ENCODE data around the gene PXMP2.

PXMP2 gene

DNA sequence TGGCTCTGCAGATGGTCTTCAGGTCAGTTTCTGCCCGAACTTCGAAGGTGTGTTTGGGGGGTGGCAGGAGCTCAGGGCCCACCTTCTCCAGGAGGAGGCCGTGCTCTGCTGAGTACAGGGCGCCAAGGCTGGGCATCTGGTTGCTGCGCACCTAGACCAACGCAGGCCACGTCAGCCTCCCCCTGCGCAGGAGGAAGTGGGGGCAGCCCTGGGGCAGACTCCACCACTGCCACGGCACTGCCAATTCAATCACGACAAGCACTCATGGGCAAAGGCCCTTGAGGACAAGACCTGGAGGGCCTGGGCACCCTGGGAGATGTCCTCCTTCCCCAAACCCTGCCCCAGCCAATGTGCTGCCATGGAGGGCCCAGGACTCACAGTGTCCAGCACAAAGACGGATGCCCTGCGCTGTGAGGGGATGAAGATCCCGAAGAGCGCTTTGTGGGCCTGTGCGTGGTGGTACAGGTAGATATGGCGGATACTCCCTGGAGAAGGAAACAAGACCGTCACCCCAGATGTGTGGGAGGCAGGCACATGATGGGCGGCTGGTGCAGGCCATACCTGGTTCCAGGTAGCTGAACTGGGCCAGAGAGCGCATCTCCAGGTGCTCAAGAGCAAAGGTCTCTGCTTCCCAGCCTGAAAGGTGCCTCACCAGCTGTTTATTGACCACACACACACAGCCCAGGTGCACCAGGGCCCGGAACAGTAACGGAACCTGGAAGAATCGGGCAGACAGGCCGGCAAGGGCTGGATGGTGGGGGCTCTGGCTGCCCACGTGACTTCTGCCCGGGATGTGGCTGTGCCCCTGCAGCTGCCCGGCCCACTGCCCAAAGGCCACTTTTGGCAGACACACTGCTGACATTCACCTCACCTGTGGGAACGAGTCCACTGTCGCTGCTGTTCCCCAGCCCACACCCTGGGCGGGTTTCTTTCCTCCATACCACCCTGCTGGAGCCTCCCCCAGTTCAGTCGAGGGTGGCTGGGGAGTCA is 44.2 kb upstream of the PXMP2 start:
- H4K20me1 ChIP-seq (ENCODE audit: insufficient read depth, low read length), result no peaks in the 10 kb centered on the region
- TF ChIP-seq, protein P1, sequence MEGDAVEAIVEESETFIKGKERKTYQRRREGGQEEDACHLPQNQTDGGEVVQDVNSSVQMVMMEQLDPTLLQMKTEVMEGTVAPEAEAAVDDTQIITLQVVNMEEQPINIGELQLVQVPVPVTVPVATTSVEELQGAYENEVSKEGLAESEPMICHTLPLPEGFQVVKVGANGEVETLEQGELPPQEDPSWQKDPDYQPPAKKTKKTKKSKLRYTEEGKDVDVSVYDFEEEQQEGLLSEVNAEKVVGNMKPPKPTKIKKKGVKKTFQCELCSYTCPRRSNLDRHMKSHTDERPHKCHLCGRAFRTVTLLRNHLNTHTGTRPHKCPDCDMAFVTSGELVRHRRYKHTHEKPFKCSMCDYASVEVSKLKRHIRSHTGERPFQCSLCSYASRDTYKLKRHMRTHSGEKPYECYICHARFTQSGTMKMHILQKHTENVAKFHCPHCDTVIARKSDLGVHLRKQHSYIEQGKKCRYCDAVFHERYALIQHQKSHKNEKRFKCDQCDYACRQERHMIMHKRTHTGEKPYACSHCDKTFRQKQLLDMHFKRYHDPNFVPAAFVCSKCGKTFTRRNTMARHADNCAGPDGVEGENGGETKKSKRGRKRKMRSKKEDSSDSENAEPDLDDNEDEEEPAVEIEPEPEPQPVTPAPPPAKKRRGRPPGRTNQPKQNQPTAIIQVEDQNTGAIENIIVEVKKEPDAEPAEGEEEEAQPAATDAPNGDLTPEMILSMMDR (IDR thresholded peaks at IDR 0.05; ENCODE audit: low read length), result no peak
- no peak for TF ChIP-seq EZH2 (IDR thresholded peaks at IDR 0.05; ENCODE audit: borderline replicate concordance, low read length)

DNA sequence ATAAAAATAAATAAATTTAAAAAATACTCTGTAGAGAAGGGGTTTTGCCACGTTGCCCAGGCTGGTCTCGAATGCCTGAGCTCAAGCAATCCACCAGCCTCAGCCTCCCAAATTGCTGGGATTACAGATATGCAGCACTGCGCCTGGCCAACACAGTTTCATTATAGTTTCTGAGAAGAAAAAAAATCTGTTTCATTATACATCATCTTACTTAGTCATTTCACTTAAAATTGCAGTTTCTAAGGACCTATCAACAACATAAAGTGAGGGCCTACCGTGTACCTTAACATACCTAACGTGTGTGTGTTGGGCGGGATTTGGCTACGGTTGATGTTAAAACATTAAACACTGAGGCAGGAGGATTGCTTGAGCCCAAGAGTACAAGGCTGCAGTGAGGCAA is 40.5 kb upstream of the PXMP2 start:
- Histone ChIP-seq H3K4me1 (ENCODE audit: insufficient read depth, low read length, severe bottlenecking) (no peaks in the 10 kb centered on the region), H3K9me3 (ENCODE audit: low read length) (no peaks in the 10 kb centered on the region), H3K9ac (ENCODE audit: low read length) (no peak overlapping the region), H4K20me1 (ENCODE audit: insufficient read depth, low read length) (no peaks in the 10 kb centered on the region), H3K27me3 (ENCODE audit: insufficient read depth, low read length) (no peaks in the 10 kb centered on the region), H3K79me2 (ENCODE audit: insufficient read depth, low read length) (no peaks in the 10 kb centered on the region), H3K9me2 (ENCODE audit: low read depth, low read length) (no peaks in the 10 kb centered on the region), H3F3A (ENCODE audit: insufficient read depth, low read length) (no peaks in the 10 kb centered on the region), H3K27ac (ENCODE audit: low read depth, low read length, poor library complexity, severe bottlenecking) (no peak overlapping the region), H3K4me2 (ENCODE audit: low read length) (no peak overlapping the region), H3K4me3 (ENCODE audit: low read depth, low read length, poor library complexity, severe bottlenecking) (no peak overlapping the region), H3K36me3 (ENCODE audit: insufficient read depth, low read length) (peaks cover 93% of the 10 kb centered on the region), H2AFZ (ENCODE audit: low read length) (no peak overlapping the region)
- TF ChIP-seq, protein P1 (IDR thresholded peaks at IDR 0.05; ENCODE audit: low read length), result no peak
- no peak for TF ChIP-seq EZH2 (IDR thresholded peaks at IDR 0.05; ENCODE audit: borderline replicate concordance, low read length)

More for the DNA sequence above, 44.2 kb upstream of the PXMP2 start:
- no peaks in the 10 kb centered on the region for H3K79me2 ChIP-seq (ENCODE audit: insufficient read depth, low read length)
- no peaks in the 10 kb centered on the region for H3K9me2 ChIP-seq (ENCODE audit: low read depth, low read length)
- H3K4me3 ChIP-seq (ENCODE audit: low read depth, low read length, poor library complexity, severe bottlenecking), result no peak overlapping the region
- H3K4me1 ChIP-seq (ENCODE audit: insufficient read depth, low read length, severe bottlenecking), result no peaks in the 10 kb centered on the region
- no peak overlapping the region for H2AFZ ChIP-seq (ENCODE audit: low read length)
- no peak overlapping the region for H3K9ac ChIP-seq (ENCODE audit: low read length)
- H3K4me2 ChIP-seq (ENCODE audit: low read length), result no peak overlapping the region
- no peaks in the 10 kb centered on the region for H3K27me3 ChIP-seq (ENCODE audit: insufficient read depth, low read length)
- no peaks in the 10 kb centered on the region for H3F3A ChIP-seq (ENCODE audit: insufficient read depth, low read length)
- no peak overlapping the region for H3K27ac ChIP-seq (ENCODE audit: low read depth, low read length, poor library complexity, severe bottlenecking)
- no peaks in the 10 kb centered on the region for H3K9me3 ChIP-seq (ENCODE audit: low read length)
- peaks cover 92% of the 10 kb centered on the region for H3K36me3 ChIP-seq (ENCODE audit: insufficient read depth, low read length)

DNA sequence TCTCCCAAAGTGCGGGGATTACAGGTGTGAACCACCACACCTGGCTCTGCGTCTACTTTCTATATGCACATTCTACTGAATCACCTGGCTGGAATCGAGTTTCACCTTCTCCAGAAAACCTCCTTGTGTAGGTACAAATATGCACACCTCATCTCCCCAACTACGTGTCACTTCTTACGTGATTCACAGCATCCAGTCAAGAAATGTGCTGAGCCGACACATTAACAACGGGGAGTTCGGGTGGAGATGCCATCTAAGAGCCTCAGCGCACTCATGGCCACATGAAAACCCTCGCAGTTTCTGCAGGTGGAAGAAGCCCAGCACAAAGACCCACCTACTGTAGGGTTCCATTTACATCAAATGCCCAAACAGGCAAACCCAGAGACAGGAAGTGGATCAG is 39.5 kb upstream of the PXMP2 start:
- TF ChIP-seq, protein P1 (IDR thresholded peaks at IDR 0.05; ENCODE audit: low read length), result no peak
- no peak for TF ChIP-seq EZH2 (IDR thresholded peaks at IDR 0.05; ENCODE audit: borderline replicate concordance, low read length)
- no peaks in the 10 kb centered on the region for H3F3A ChIP-seq (ENCODE audit: insufficient read depth, low read length)
- no peak overlapping the region for H2AFZ ChIP-seq (ENCODE audit: low read length)
- no peaks in the 10 kb centered on the region for H3K27me3 ChIP-seq (ENCODE audit: insufficient read depth, low read length)
- no peaks in the 10 kb centered on the region for H3K9me2 ChIP-seq (ENCODE audit: low read depth, low read length)
- H3K9me3 ChIP-seq (ENCODE audit: low read length), result no peaks in the 10 kb centered on the region
- H3K4me1 ChIP-seq (ENCODE audit: insufficient read depth, low read length, severe bottlenecking), result no peaks in the 10 kb centered on the region
- peaks cover 92% of the 10 kb centered on the region for H3K36me3 ChIP-seq (ENCODE audit: insufficient read depth, low read length)
- H3K9ac ChIP-seq (ENCODE audit: low read length), result no peak overlapping the region
- H3K4me3 ChIP-seq (ENCODE audit: low read depth, low read length, poor library complexity, severe bottlenecking), result no peak overlapping the region
- H4K20me1 ChIP-seq (ENCODE audit: insufficient read depth, low read length), result no peaks in the 10 kb centered on the region
- H3K27ac ChIP-seq (ENCODE audit: low read depth, low read length, poor library complexity, severe bottlenecking), result no peak overlapping the region
- no peak overlapping the region for H3K4me2 ChIP-seq (ENCODE audit: low read length)
- no peaks in the 10 kb centered on the region for H3K79me2 ChIP-seq (ENCODE audit: insufficient read depth, low read length)
